WTC11 (cell line): ENCODE results near the gene PSMG2.

Experiments used
- CREB1 ChIP-seq: sonication (generic); formaldehyde crosslinking; IDR thresholded peaks from 2 replicates; pipeline ENCODE4 v1.8.0; 2023; ENCODE audit warnings: mild to moderate bottlenecking, missing genetic modification reagents
- FOXP1 ChIP-seq: sonication (generic); formaldehyde crosslinking; IDR thresholded peaks from 2 replicates; pipeline ENCODE4 v1.8.0; 2022; ENCODE audit warnings: missing genetic modification reagents, mild to moderate bottlenecking, moderate library complexity, borderline replicate concordance
- NR1H2 ChIP-seq: sonication (generic); formaldehyde crosslinking; IDR thresholded peaks from 2 replicates; pipeline ENCODE4 v1.9.0; 2021; ENCODE audit warnings: mild to moderate bottlenecking, moderate library complexity, missing genetic modification reagents
- RELA ChIP-seq: sonication (generic); formaldehyde crosslinking; IDR thresholded peaks from 2 replicates; pipeline ENCODE4 v1.8.1; 2022; ENCODE audit warnings: missing genetic modification reagents, mild to moderate bottlenecking, borderline replicate concordance
- TEAD1 ChIP-seq: sonication (generic); formaldehyde crosslinking; IDR thresholded peaks from 2 replicates; pipeline ENCODE4 v1.8.0; 2022; ENCODE audit warnings: mild to moderate bottlenecking, missing genetic modification reagents
- TP53 ChIP-seq: sonication (generic); formaldehyde crosslinking; IDR thresholded peaks from 2 replicates; pipeline ENCODE4 v1.8.1; 2023; ENCODE audit warnings: mild to moderate bottlenecking, missing genetic modification reagents
- ZNF121 ChIP-seq: sonication (generic); formaldehyde crosslinking; IDR thresholded peaks from 2 replicates; pipeline ENCODE4 v1.8.0; 2023; ENCODE audit warnings: missing genetic modification reagents
- TF ChIP-seq, protein P1 (sequence below): fragments of 200-600 bp; IDR thresholded peaks from 2 replicates; pipeline ENCODE4 v1.8.0; 2022; ENCODE audit warnings: antibody characterized with exemption
- TF ChIP-seq, protein P2 (sequence below): sonication (generic); formaldehyde crosslinking; IDR thresholded peaks from 2 replicates; pipeline ENCODE4 v1.8.0; 2023; ENCODE audit warnings: mild to moderate bottlenecking, missing genetic modification reagents
- TF ChIP-seq, protein P3 (sequence below): sonication (generic); formaldehyde crosslinking; IDR thresholded peaks from 2 replicates; pipeline ENCODE4 v1.8.0; 2022; ENCODE audit warnings: mild to moderate bottlenecking, missing genetic modification reagents
- TF ChIP-seq, protein P4 (sequence below): sonication (generic); formaldehyde crosslinking; IDR thresholded peaks from 2 replicates; pipeline ENCODE4 v1.8.1; 2022; ENCODE audit warnings: missing genetic modification reagents, borderline replicate concordance
- TF ChIP-seq, protein P5 (sequence below): sonication (generic); formaldehyde crosslinking; IDR thresholded peaks from 2 replicates; pipeline ENCODE4 v1.8.1; 2023; ENCODE audit warnings: mild to moderate bottlenecking, missing genetic modification reagents

DNA sequence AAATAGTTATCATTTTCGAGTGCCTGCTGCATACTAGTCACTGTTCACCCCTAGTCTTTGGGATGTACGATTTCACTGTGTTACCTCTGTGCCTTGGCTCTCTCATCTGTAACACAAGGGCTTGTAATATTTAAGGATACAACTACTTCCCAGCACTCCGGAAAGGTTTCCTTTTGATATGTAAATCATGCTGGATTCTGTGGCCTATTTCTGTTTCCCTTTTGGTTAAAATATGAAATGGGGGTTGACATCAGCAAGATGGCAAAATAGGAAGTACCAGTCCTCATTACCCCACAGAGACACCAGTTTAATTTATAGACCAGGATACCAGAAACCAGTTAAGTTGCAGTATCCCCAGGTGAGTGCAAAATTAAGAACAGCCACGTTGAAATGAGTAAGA, 23.5 kb downstream of the PSMG2 start:
- TF ChIP-seq, protein P1, sequence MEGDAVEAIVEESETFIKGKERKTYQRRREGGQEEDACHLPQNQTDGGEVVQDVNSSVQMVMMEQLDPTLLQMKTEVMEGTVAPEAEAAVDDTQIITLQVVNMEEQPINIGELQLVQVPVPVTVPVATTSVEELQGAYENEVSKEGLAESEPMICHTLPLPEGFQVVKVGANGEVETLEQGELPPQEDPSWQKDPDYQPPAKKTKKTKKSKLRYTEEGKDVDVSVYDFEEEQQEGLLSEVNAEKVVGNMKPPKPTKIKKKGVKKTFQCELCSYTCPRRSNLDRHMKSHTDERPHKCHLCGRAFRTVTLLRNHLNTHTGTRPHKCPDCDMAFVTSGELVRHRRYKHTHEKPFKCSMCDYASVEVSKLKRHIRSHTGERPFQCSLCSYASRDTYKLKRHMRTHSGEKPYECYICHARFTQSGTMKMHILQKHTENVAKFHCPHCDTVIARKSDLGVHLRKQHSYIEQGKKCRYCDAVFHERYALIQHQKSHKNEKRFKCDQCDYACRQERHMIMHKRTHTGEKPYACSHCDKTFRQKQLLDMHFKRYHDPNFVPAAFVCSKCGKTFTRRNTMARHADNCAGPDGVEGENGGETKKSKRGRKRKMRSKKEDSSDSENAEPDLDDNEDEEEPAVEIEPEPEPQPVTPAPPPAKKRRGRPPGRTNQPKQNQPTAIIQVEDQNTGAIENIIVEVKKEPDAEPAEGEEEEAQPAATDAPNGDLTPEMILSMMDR: no peak
- TF ChIP-seq, protein P2, sequence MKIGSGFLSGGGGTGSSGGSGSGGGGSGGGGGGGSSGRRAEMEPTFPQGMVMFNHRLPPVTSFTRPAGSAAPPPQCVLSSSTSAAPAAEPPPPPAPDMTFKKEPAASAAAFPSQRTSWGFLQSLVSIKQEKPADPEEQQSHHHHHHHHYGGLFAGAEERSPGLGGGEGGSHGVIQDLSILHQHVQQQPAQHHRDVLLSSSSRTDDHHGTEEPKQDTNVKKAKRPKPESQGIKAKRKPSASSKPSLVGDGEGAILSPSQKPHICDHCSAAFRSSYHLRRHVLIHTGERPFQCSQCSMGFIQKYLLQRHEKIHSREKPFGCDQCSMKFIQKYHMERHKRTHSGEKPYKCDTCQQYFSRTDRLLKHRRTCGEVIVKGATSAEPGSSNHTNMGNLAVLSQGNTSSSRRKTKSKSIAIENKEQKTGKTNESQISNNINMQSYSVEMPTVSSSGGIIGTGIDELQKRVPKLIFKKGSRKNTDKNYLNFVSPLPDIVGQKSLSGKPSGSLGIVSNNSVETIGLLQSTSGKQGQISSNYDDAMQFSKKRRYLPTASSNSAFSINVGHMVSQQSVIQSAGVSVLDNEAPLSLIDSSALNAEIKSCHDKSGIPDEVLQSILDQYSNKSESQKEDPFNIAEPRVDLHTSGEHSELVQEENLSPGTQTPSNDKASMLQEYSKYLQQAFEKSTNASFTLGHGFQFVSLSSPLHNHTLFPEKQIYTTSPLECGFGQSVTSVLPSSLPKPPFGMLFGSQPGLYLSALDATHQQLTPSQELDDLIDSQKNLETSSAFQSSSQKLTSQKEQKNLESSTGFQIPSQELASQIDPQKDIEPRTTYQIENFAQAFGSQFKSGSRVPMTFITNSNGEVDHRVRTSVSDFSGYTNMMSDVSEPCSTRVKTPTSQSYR (CRISPR knock-in tag): no peak
- TF ChIP-seq NR1H2 (CRISPR knock-in tag) (no peak), ZNF121 (no peak), TP53 (CRISPR knock-in tag) (no peak), RELA (CRISPR knock-in tag) (no peak), TEAD1 (CRISPR knock-in tag) (no peak), CREB1 (CRISPR knock-in tag) (no peak), FOXP1 (CRISPR knock-in tag) (no peak)
- TF ChIP-seq, protein P3, sequence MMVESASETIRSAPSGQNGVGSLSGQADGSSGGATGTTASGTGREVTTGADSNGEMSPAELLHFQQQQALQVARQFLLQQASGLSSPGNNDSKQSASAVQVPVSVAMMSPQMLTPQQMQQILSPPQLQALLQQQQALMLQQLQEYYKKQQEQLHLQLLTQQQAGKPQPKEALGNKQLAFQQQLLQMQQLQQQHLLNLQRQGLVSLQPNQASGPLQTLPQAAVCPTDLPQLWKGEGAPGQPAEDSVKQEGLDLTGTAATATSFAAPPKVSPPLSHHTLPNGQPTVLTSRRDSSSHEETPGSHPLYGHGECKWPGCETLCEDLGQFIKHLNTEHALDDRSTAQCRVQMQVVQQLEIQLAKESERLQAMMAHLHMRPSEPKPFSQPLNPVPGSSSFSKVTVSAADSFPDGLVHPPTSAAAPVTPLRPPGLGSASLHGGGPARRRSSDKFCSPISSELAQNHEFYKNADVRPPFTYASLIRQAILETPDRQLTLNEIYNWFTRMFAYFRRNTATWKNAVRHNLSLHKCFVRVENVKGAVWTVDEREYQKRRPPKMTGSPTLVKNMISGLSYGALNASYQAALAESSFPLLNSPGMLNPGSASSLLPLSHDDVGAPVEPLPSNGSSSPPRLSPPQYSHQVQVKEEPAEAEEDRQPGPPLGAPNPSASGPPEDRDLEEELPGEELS (CRISPR knock-in tag): no peak
- TF ChIP-seq, protein P4, sequence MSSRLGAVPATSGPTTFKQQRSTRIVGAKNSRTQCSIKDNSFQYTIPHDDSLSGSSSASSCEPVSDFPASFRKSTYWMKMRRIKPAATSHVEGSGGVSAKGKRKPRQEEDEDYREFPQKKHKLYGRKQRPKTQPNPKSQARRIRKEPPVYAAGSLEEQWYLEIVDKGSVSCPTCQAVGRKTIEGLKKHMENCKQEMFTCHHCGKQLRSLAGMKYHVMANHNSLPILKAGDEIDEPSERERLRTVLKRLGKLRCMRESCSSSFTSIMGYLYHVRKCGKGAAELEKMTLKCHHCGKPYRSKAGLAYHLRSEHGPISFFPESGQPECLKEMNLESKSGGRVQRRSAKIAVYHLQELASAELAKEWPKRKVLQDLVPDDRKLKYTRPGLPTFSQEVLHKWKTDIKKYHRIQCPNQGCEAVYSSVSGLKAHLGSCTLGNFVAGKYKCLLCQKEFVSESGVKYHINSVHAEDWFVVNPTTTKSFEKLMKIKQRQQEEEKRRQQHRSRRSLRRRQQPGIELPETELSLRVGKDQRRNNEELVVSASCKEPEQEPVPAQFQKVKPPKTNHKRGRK (CRISPR knock-in tag): no peak
- TF ChIP-seq, protein P5, sequence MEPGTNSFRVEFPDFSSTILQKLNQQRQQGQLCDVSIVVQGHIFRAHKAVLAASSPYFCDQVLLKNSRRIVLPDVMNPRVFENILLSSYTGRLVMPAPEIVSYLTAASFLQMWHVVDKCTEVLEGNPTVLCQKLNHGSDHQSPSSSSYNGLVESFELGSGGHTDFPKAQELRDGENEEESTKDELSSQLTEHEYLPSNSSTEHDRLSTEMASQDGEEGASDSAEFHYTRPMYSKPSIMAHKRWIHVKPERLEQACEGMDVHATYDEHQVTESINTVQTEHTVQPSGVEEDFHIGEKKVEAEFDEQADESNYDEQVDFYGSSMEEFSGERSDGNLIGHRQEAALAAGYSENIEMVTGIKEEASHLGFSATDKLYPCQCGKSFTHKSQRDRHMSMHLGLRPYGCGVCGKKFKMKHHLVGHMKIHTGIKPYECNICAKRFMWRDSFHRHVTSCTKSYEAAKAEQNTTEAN (CRISPR knock-in tag): no peak
